ENCODE measurements around the gene COL4A4. TPM values are rescaled to one million over a fixed set of nuclear protein-coding genes. Genes with fewer than 3 reads are reported as not detected.

The COL4A4 gene
- total and polyA plus RNA-seq, 2 of the 4 experiments (the other 2 are of a cell fraction): 0.02 TPM; not detected in 1

- Histone ChIP-seq H3K4me3 (ENCODE audit: insufficient read depth, low read depth, low read length) (no peak overlapping the region), H3K36me3 (ENCODE audit: control insufficient read depth, insufficient read depth, low read length) (no peaks in the 10 kb centered on the region), H2BK5ac (ENCODE audit: low read depth, low read length, poor library complexity, severe bottlenecking) (no peak overlapping the region), H3K23ac (ENCODE audit: low read depth, low read length) (no peak overlapping the region), H4K5ac (ENCODE audit: low read depth, low read length) (no peak overlapping the region), H3K27me3 (ENCODE audit: control insufficient read depth, insufficient read depth, low read length) (peaks cover 2% of the 10 kb centered on the region), H3K56ac (ENCODE audit: extremely low read depth, insufficient read depth, low read length) (no peak overlapping the region), H3K27ac (ENCODE audit: insufficient read depth, low read length) (no peak overlapping the region), H4K91ac (ENCODE audit: insufficient read depth, low read depth, low read length) (no peak overlapping the region), H3K9me3 (ENCODE audit: control insufficient read depth, insufficient read depth, low read length) (no peaks in the 10 kb centered on the region), H2AK9ac (replicated peaks; ENCODE audit: low read depth, low read length, poor library complexity) (no peak overlapping the region), H3K9ac (ENCODE audit: low read depth, low read length) (no peak overlapping the region), H2AFZ (replicated peaks; ENCODE audit: low read length, poor library complexity) (no peak overlapping the region), H3K4me1 (ENCODE audit: control insufficient read depth, insufficient read depth, low read length) (no peaks in the 10 kb centered on the region), H3K9me1 (ENCODE audit: insufficient read depth, low read length) (no peaks in the 10 kb centered on the region), H3K18ac (ENCODE audit: low read depth, low read length) (no peak overlapping the region), H4K8ac (ENCODE audit: low read depth in 2 of 2, low read length in 2 of 2) (no peak overlapping the region), H2BK120ac (ENCODE audit: low read depth, low read length) (no peak overlapping the region), H2AK5ac (ENCODE audit: low read depth, low read length) (no peak overlapping the region), H4K20me1 (ENCODE audit: insufficient read depth, low read length) (no peaks in the 10 kb centered on the region), H3K14ac (replicated peaks; ENCODE audit: low read depth, low read length) (no peak overlapping the region), H3K79me1 (ENCODE audit: low read depth in 1 of 2, low read length in 2 of 2) (no peaks in the 10 kb centered on the region), H3K4me2 (ENCODE audit: low read depth, low read length) (no peak overlapping the region), H3K4ac (ENCODE audit: low read depth, low read length) (no peak overlapping the region), H2BK20ac (ENCODE audit: low read depth, low read length) (no peak overlapping the region), H2BK15ac (ENCODE audit: low read depth, low read length) (no peak overlapping the region)
- dilution Hi-C loops (cut with HindIII; ENCODE audit: low sequenced_read_pairs, unreplicated experiment) (no loop called here), in situ Hi-C loops (cut with MboI; ENCODE audit: low sequenced_read_pairs) (no loop called here), intact Hi-C loops (cut with micrococcal nuclease) (no loop called here)
- POLR2A ChIA-PET (ENCODE audit: unreplicated experiment): no interaction called here
- CTCF ChIA-PET: no interaction called here
- TF ChIP-seq SMC3 (IDR thresholded peaks at IDR 0.05; ENCODE audit: low read depth, low read length) (no peak), RAD21 (IDR thresholded peaks at IDR 0.05; ENCODE audit: low read length) (no peak), USF2 (IDR thresholded peaks at IDR 0.05; ENCODE audit: low read depth, low read length) (no peak), CEBPB (IDR thresholded peaks at IDR 0.05; ENCODE audit: low read depth, low read length) (no peak), MXI1 (IDR thresholded peaks at IDR 0.05; ENCODE audit: borderline replicate concordance, low read depth, low read length) (no peak), RFX5 (IDR thresholded peaks at IDR 0.05; ENCODE audit: low read depth, low read length) (no peak), MAZ (IDR thresholded peaks at IDR 0.05; ENCODE audit: borderline replicate concordance, low read depth, low read length) (no peak), CHD1 (IDR thresholded peaks at IDR 0.05; ENCODE audit: low read depth, low read length) (no peak), POLR2A (IDR thresholded peaks at IDR 0.05; ENCODE audit: low read depth, low read length) (no peak), BHLHE40 (IDR thresholded peaks at IDR 0.05; ENCODE audit: low read depth, low read length) (no peak), RCOR1 (IDR thresholded peaks at IDR 0.05; ENCODE audit: insufficient replicate concordance, low read length) (no peak), NFE2L2 (IDR thresholded peaks at IDR 0.05; ENCODE audit: low read depth, low read length) (no peak), FOS (IDR thresholded peaks at IDR 0.05; ENCODE audit: low read depth, low read length) (no peak), CTCF (conservative IDR thresholded peaks at IDR 0.05; ENCODE audit: low read depth, low read length) (no peak), MAFK (IDR thresholded peaks at IDR 0.05; ENCODE audit: low read depth, low read length) (no peak), ELK1 (IDR thresholded peaks at IDR 0.05; ENCODE audit: borderline replicate concordance, low read depth, low read length) (no peak)
- no peak for ATAC-seq (ENCODE audit: low read depth)
- BruUV-seq (replicated peaks): no TSS peak
- 58% methylated on average over 2 of the region's 4 CpGs; no CpG with 5 or more reads in 1 of the 2 experiments for WGBS, 2 experiments (ENCODE audit: extremely low coverage in 2 of 2, insufficient read length in 1 of 2)
- DNase-seq: no peak
Measured at GRCh38 chr2:227153307-227153706, 10.7 kb downstream of the COL4A4 start.
